ENCODE results near the gene AMY1C. TPM values are rescaled to one million over a fixed set of nuclear protein-coding genes. Genes with fewer than 3 reads are reported as not detected.
"Not testable (repeated sequence)": the region's sequence is repeated elsewhere in the genome, so short reads cannot be mapped to it uniquely, and the experiment has no call there.

The AMY1C gene
- total and polyA plus RNA-seq, 9 of the 15 experiments (the other 6 are each of a cell fraction or from before 2014, with no cell fraction given) = not detected

DNA sequence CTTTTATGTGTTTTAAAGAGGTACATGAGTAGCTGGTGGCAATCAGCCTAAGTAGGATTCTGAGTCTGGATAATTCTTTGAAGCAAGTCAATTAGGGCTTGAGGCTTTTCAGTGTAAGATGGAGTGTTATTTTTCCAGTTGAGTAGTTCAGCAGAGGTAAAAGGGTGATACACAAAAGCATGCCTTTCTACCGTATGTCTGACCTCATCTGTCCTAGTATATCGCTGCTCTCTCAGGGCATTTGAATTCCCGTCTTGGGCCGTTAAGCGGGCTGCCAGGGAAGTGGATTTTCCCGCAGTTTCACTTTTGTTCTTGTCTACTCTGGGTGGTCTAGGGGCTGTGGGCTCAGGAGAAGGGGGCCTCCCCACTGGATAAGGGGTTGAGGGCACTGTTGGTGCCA is 1.4 kb upstream of the AMY1C start:
- ATAC-seq; BruUV-seq (replicated peaks); H2AFZ ChIP-seq (ENCODE audit: low read depth, low read length); H3K4me3 ChIP-seq; POLR2A ChIA-PET; in situ Hi-C loops (cut with MboI); H3K4me2 ChIP-seq (ENCODE audit: insufficient read depth, low read length); FAIRE-seq; intact Hi-C loops (cut with micrococcal nuclease); H3K27me3 ChIP-seq (ENCODE audit: control insufficient read depth in 2 of 2, insufficient read depth in 2 of 2, low read length in 2 of 2); H3K4me1 ChIP-seq (replicated peaks in 1 of 2; ENCODE audit: control insufficient read depth in 2 of 2, insufficient read depth in 2 of 2, low read length in 2 of 2); H3K27ac ChIP-seq (ENCODE audit: extremely low read depth, low read depth, low read length); H3K36me3 ChIP-seq (ENCODE audit: control insufficient read depth, insufficient read depth, low read length); DNase-seq (ENCODE audit: extremely low read depth in 1 of 4, low spot score in 3 of 4); CTCF ChIA-PET (ENCODE audit: low intra/inter-chr PET ratio); H3K9ac ChIP-seq (ENCODE audit: insufficient read depth in 1 of 2, low read depth in 2 of 2, low read length in 2 of 2); H4K20me1 ChIP-seq (replicated peaks; ENCODE audit: control insufficient read depth, insufficient read depth, low read length); H3K9me3 ChIP-seq (replicated peaks; ENCODE audit: control insufficient read depth, insufficient read depth, low read depth, low read length); H3K9me1 ChIP-seq (ENCODE audit: control insufficient read depth, insufficient read depth, low read length); H3K79me2 ChIP-seq (ENCODE audit: control insufficient read depth, insufficient read depth, low read length): not testable (repeated sequence)
- no CpG with 5 or more reads among the region's 6 CpGs for WGBS (ENCODE audit: insufficient coverage, low coverage, missing lambda C conversion rate)

DNA sequence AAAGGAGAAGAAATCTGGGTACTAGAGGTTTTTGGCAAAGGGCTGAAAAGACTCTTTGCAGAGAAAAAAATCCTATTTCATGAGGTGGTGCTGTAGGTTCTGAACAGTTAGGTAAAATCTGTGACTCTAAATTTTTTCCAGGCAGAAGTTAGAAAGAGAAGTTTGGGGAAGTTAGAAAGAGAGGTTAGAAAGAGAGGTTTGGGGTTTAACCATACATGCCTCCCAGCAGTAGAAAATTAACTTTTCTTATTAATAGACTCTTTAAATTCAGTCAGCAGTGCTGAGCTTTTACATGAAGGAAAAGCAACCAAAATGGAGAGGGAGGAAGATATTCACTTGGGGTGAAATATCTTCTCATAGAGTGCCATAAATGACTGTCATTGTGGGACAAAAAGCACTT is 12.2 kb downstream of the AMY1C start:
- ATAC-seq = no peak
- no peak overlapping the region for H3K9ac ChIP-seq (ENCODE audit: insufficient read depth in 1 of 2, low read depth in 2 of 2, low read length in 2 of 2)
- intact Hi-C loops (cut with micrococcal nuclease) = no loop called here
- no peaks in the 10 kb centered on the region for H3K79me2 ChIP-seq (ENCODE audit: control insufficient read depth, insufficient read depth, low read length)
- FAIRE-seq = no peak
- H3K4me1 ChIP-seq (replicated peaks in 1 of 2; ENCODE audit: control insufficient read depth in 2 of 2, insufficient read depth in 2 of 2, low read length in 2 of 2) = no peaks in the 10 kb centered on the region
- BruUV-seq (replicated peaks) = no TSS peak
- no peaks in the 10 kb centered on the region for H4K20me1 ChIP-seq (replicated peaks; ENCODE audit: control insufficient read depth, insufficient read depth, low read length)
- ChIA-PET CTCF (ENCODE audit: low intra/inter-chr PET ratio) (no interaction called here), POLR2A (no interaction called here)
- H3K4me3 ChIP-seq = no peak overlapping the region
- H3K9me1 ChIP-seq (ENCODE audit: control insufficient read depth, insufficient read depth, low read length) = no peaks in the 10 kb centered on the region
- H3K4me2 ChIP-seq (ENCODE audit: insufficient read depth, low read length) = no peak overlapping the region
- H3K27me3 ChIP-seq (ENCODE audit: control insufficient read depth in 2 of 2, insufficient read depth in 2 of 2, low read length in 2 of 2) = no peaks in the 10 kb centered on the region
- H3K36me3 ChIP-seq (ENCODE audit: control insufficient read depth, insufficient read depth, low read length) = no peaks in the 10 kb centered on the region
- H3K27ac ChIP-seq (ENCODE audit: extremely low read depth, low read depth, low read length) = no peak overlapping the region
- no peak for DNase-seq (ENCODE audit: extremely low read depth in 1 of 4, low spot score in 3 of 4)
- H2AFZ ChIP-seq (ENCODE audit: low read depth, low read length) = no peak overlapping the region
- in situ Hi-C loops (cut with MboI) = no loop called here
- H3K9me3 ChIP-seq (replicated peaks; ENCODE audit: control insufficient read depth, insufficient read depth, low read depth, low read length) = no peaks in the 10 kb centered on the region
- no peak for TF ChIP-seq GTF2A2 (tag; IDR thresholded peaks at IDR 0.05)
- no peak for TF ChIP-seq FOXA1 (IDR thresholded peaks at IDR 0.05; ENCODE audit: borderline replicate concordance)
- TF ChIP-seq, protein P1, sequence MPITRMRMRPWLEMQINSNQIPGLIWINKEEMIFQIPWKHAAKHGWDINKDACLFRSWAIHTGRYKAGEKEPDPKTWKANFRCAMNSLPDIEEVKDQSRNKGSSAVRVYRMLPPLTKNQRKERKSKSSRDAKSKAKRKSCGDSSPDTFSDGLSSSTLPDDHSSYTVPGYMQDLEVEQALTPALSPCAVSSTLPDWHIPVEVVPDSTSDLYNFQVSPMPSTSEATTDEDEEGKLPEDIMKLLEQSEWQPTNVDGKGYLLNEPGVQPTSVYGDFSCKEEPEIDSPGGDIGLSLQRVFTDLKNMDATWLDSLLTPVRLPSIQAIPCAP (CRISPR knock-in tag; IDR thresholded peaks at IDR 0.05; ENCODE audit: borderline replicate concordance) = no peak
- TF ChIP-seq ZNF668 (CRISPR knock-in tag; IDR thresholded peaks at IDR 0.05) = no peak
- no peak for TF ChIP-seq RAD51 (IDR thresholded peaks at IDR 0.05; ENCODE audit: borderline replicate concordance, low read depth)
- TF ChIP-seq, protein P2, sequence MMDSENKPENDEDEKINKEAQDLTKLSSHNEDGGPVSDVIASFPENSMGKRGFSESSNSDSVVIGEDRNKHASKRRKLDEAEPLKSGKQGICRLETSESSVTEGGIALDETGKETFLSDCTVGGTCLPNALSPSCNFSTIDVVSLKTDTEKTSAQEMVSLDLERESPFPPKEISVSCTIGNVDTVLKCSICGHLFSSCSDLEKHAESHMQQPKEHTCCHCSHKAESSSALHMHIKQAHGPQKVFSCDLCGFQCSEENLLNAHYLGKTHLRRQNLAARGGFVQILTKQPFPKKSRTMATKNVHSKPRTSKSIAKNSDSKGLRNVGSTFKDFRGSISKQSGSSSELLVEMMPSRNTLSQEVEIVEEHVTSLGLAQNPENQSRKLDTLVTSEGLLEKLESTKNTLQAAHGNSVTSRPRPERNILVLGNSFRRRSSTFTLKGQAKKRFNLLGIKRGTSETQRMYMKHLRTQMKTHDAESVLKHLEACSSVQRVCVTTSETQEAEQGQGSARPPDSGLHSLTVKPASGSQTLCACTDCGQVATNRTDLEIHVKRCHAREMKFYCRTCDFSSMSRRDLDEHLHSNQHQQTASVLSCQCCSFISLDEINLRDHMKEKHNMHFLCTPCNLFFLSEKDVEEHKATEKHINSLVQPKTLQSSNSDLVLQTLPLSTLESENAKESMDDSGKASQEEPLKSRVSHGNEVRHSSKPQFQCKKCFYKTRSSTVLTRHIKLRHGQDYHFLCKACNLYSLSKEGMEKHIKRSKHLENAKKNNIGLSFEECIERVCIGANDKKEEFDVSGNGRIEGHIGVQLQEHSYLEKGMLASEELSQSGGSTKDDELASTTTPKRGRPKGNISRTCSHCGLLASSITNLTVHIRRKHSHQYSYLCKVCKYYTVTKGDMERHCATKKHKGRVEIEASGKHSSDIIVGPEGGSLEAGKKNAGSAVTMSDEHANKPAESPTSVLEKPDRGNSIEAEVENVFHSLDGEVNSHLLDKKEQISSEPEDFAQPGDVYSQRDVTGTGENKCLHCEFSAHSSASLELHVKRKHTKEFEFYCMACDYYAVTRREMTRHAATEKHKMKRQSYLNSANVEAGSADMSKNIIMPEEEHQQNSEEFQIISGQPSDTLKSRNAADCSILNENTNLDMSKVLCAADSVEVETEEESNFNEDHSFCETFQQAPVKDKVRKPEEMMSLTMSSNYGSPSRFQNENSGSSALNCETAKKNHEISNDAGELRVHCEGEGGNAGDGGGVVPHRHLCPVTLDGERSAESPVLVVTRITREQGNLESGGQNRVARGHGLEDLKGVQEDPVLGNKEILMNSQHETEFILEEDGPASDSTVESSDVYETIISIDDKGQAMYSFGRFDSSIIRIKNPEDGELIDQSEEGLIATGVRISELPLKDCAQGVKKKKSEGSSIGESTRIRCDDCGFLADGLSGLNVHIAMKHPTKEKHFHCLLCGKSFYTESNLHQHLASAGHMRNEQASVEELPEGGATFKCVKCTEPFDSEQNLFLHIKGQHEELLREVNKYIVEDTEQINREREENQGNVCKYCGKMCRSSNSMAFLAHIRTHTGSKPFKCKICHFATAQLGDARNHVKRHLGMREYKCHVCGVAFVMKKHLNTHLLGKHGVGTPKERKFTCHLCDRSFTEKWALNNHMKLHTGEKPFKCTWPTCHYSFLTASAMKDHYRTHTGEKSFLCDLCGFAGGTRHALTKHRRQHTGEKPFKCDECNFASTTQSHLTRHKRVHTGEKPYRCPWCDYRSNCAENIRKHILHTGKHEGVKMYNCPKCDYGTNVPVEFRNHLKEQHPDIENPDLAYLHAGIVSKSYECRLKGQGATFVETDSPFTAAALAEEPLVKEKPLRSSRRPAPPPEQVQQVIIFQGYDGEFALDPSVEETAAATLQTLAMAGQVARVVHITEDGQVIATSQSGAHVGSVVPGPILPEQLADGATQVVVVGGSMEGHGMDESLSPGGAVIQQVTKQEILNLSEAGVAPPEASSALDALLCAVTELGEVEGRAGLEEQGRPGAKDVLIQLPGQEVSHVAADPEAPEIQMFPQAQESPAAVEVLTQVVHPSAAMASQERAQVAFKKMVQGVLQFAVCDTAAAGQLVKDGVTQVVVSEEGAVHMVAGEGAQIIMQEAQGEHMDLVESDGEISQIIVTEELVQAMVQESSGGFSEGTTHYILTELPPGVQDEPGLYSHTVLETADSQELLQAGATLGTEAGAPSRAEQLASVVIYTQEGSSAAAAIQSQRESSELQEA (IDR thresholded peaks at IDR 0.05; ENCODE audit: low read depth) = no peak
- TF ChIP-seq PML (IDR thresholded peaks at IDR 0.05; ENCODE audit: low read length) = no peak
- TF ChIP-seq ZNF3 (CRISPR knock-in tag; IDR thresholded peaks at IDR 0.05) = no peak
- TF ChIP-seq RBM17 (IDR thresholded peaks at IDR 0.05; ENCODE audit: borderline replicate concordance, low read depth, low read length) = no peak

Measured in K562 (cell line).